Retinal pigment epithelial cell (primary cell): ENCODE data around the gene CLTC.

Experiments used
- DNase-seq: peaks from one replicate; pipeline ENCODE4 v3.0.0-alpha.2; 2010; ENCODE audit warnings: low read depth
- H3K4me3 ChIP-seq: 2 replicates; pipeline ENCODE4 v1.5.1; 2011; ENCODE audit warnings: mild to moderate bottlenecking, low read length, control low read depth, moderate library complexity
- CTCF ChIP-seq: conservative IDR thresholded peaks from 2 replicates; pipeline ENCODE4 v1.5.1; 2011; ENCODE audit warnings: low read depth, low read length, control low read depth, inconsistent platforms

CLTC gene

GRCh38 chr17:59722623-59723022, 102.9 kb downstream of the CLTC start:
- DNase-seq = no peak
- H3K4me3 ChIP-seq = no peak overlapping the region
- no peak for TF ChIP-seq CTCF

- no peak for DNase-seq
- no peak for TF ChIP-seq CTCF
- H3K4me3 ChIP-seq = no peak overlapping the region
These were observed 103.3 kb downstream of the CLTC start for GRCh38 chr17:59723041-59723440.

- no peak for DNase-seq
- H3K4me3 ChIP-seq = no peak overlapping the region
- TF ChIP-seq CTCF = no peak
These were observed 103.9 kb downstream of the CLTC start for GRCh38 chr17:59723607-59724006.

- no peak for DNase-seq
These were observed 106.0 kb downstream of the CLTC start for GRCh38 chr17:59725691-59726090.

GRCh38 chr17:59727817-59728533, 108.3 kb downstream of the CLTC start:
- no peak for TF ChIP-seq CTCF
- H3K4me3 ChIP-seq = no peak overlapping the region
- DNase-seq = no peak

More at GRCh38 chr17:59725691-59726090, 106.0 kb downstream of the CLTC start:
- TF ChIP-seq CTCF = no peak
- no peak overlapping the region for H3K4me3 ChIP-seq

GRCh38 chr17:59730268-59730834, 110.7 kb downstream of the CLTC start:
- no peak overlapping the region for H3K4me3 ChIP-seq
- TF ChIP-seq CTCF = no peak
- DNase-seq = no peak

- no peak for TF ChIP-seq CTCF
- no peak for DNase-seq
- no peak overlapping the region for H3K4me3 ChIP-seq
These were observed 114.0 kb downstream of the CLTC start for GRCh38 chr17:59733697-59734096.
